BLaER1 (cell line): Measurements from ENCODE around the gene NTMT2.

Experiments
- H3K27ac ChIP-seq: shearing (Covaris generic); formaldehyde crosslinking; 2 replicates; pipeline ENCODE4 v1.8.1; 2022
- H3K27me3 ChIP-seq: shearing (Covaris generic); formaldehyde crosslinking; 2 replicates; pipeline ENCODE4 v1.8.1; 2022
- H3K36me3 ChIP-seq: shearing (Covaris generic); formaldehyde crosslinking; 2 replicates; pipeline ENCODE4 v1.8.1; 2022
- H3K4me1 ChIP-seq: shearing (Covaris generic); formaldehyde crosslinking; 2 replicates; pipeline ENCODE4 v1.8.1; 2022
- H3K4me2 ChIP-seq: shearing (Covaris generic); formaldehyde crosslinking; 2 replicates; pipeline ENCODE4 v1.8.1; 2022
- H3K4me3 ChIP-seq: shearing (Covaris generic); formaldehyde crosslinking; 2 replicates; pipeline ENCODE4 v1.8.1; 2022
- H3K9ac ChIP-seq: shearing (Covaris generic); formaldehyde crosslinking; 2 replicates; pipeline ENCODE4 v1.8.1; 2022
- H3K9me3 ChIP-seq: shearing (Covaris generic); formaldehyde crosslinking; 2 replicates; pipeline ENCODE4 v1.8.1; 2022
- H4K20me1 ChIP-seq: shearing (Covaris generic); formaldehyde crosslinking; 2 replicates; pipeline ENCODE4 v1.8.1; 2022
- Cebpa-rat ChIP-seq: shearing (Covaris generic); IDR thresholded peaks from 2 replicates; pipeline ENCODE4 v1.8.1; 2022

The NTMT2 gene

GRCh38 chr1:170131984-170132383, 13.8 kb upstream of the NTMT2 start:
- H3K4me2 ChIP-seq: no peak overlapping the region
- TF ChIP-seq Cebpa-rat: no peak
- H3K27ac ChIP-seq: no peak overlapping the region
- no peaks in the 10 kb centered on the region for H4K20me1 ChIP-seq
- no peak overlapping the region for H3K4me3 ChIP-seq
- H3K4me1 ChIP-seq: no peaks in the 10 kb centered on the region
- H3K36me3 ChIP-seq: no peaks in the 10 kb centered on the region
- no peak overlapping the region for H3K9ac ChIP-seq
- no peaks in the 10 kb centered on the region for H3K9me3 ChIP-seq
- H3K27me3 ChIP-seq: no peaks in the 10 kb centered on the region

- Histone ChIP-seq H3K9ac (no peak overlapping the region), H3K4me2 (no peak overlapping the region), H3K9me3 (no peaks in the 10 kb centered on the region), H3K27ac (no peak overlapping the region), H3K36me3 (no peaks in the 10 kb centered on the region), H3K4me1 (no peaks in the 10 kb centered on the region), H3K4me3 (no peak overlapping the region), H3K27me3 (no peaks in the 10 kb centered on the region), H4K20me1 (no peaks in the 10 kb centered on the region)
- TF ChIP-seq Cebpa-rat: no peak
Observed at GRCh38 chr1:170133766-170134495, 11.8 kb upstream of the NTMT2 start.

GRCh38 chr1:170134521-170134920, 11.2 kb upstream of the NTMT2 start:
- Histone ChIP-seq H3K27ac (no peak overlapping the region), H3K4me3 (no peak overlapping the region)

GRCh38 chr1:170140371-170140770, 5.4 kb upstream of the NTMT2 start:
- Histone ChIP-seq H3K36me3 (no peaks in the 10 kb centered on the region), H3K4me3 (no peak overlapping the region), H3K4me1 (no peaks in the 10 kb centered on the region), H4K20me1 (no peaks in the 10 kb centered on the region), H3K9ac (no peak overlapping the region), H3K27ac (no peak overlapping the region), H3K4me2 (no peak overlapping the region), H3K27me3 (no peaks in the 10 kb centered on the region), H3K9me3 (no peaks in the 10 kb centered on the region; the same call in 1 of the 2 replicates)
- no peak for TF ChIP-seq Cebpa-rat

More at GRCh38 chr1:170134521-170134920, 11.2 kb upstream of the NTMT2 start:
- no peak for TF ChIP-seq Cebpa-rat
- Histone ChIP-seq H3K27me3 (no peaks in the 10 kb centered on the region), H3K36me3 (no peaks in the 10 kb centered on the region), H3K4me1 (no peaks in the 10 kb centered on the region), H4K20me1 (no peaks in the 10 kb centered on the region), H3K9me3 (no peaks in the 10 kb centered on the region), H3K9ac (no peak overlapping the region), H3K4me2 (no peak overlapping the region)

- Histone ChIP-seq H3K4me3 (no peak overlapping the region), H3K27ac (no peak overlapping the region), H3K4me1 (peaks cover 11% of the 10 kb centered on the region), H3K9ac (no peak overlapping the region), H4K20me1 (no peaks in the 10 kb centered on the region), H3K9me3 (no peaks in the 10 kb centered on the region; the same call in 1 of the 2 replicates), H3K36me3 (no peaks in the 10 kb centered on the region), H3K27me3 (no peaks in the 10 kb centered on the region), H3K4me2 (no peak overlapping the region)
- no peak for TF ChIP-seq Cebpa-rat
Observed at GRCh38 chr1:170145061-170145460, 698 bp upstream of the NTMT2 start.

- Histone ChIP-seq H3K9ac (no peak overlapping the region), H3K4me2 (no peak overlapping the region), H3K4me3 (no peak overlapping the region), H3K4me1 (peaks cover 15% of the 10 kb centered on the region), H3K9me3 (no peaks in the 10 kb centered on the region; the same call in 1 of the 2 replicates), H3K36me3 (no peaks in the 10 kb centered on the region), H3K27me3 (no peaks in the 10 kb centered on the region), H3K27ac (no peak overlapping the region), H4K20me1 (no peaks in the 10 kb centered on the region)
- no peak for TF ChIP-seq Cebpa-rat
Observed at GRCh38 chr1:170146720-170147263, 1.0 kb downstream of the NTMT2 start.

GRCh38 chr1:170149241-170149640, 3.5 kb downstream of the NTMT2 start:
- Histone ChIP-seq H4K20me1 (no peaks in the 10 kb centered on the region), H3K27ac (no peak overlapping the region), H3K4me3 (no peak overlapping the region), H3K4me2 (peak overlapping the region; percentile 54; the same call in 1 of the 2 replicates), H3K9me3 (peaks cover 13% of the 10 kb centered on the region), H3K36me3 (no peaks in the 10 kb centered on the region), H3K4me1 (peaks cover 15% of the 10 kb centered on the region), H3K27me3 (no peaks in the 10 kb centered on the region), H3K9ac (no peak overlapping the region)
- TF ChIP-seq Cebpa-rat: no peak

- TF ChIP-seq Cebpa-rat: no peak
- Histone ChIP-seq H3K4me2 (peak overlapping the region; percentile 54), H3K4me3 (no peak overlapping the region), H3K27me3 (no peaks in the 10 kb centered on the region), H3K27ac (no peak overlapping the region), H3K36me3 (no peaks in the 10 kb centered on the region), H3K9me3 (peaks cover 14% of the 10 kb centered on the region), H3K4me1 (peaks cover 15% of the 10 kb centered on the region), H4K20me1 (no peaks in the 10 kb centered on the region), H3K9ac (no peak overlapping the region)
Observed at GRCh38 chr1:170150016-170150415, 4.3 kb downstream of the NTMT2 start.

GRCh38 chr1:170150921-170151320, 5.2 kb downstream of the NTMT2 start:
- Histone ChIP-seq H3K4me1 (peaks cover 15% of the 10 kb centered on the region), H3K27ac (no peak overlapping the region), H3K27me3 (no peaks in the 10 kb centered on the region), H3K9me3 (peaks cover 14% of the 10 kb centered on the region), H3K4me2 (no peak overlapping the region), H3K36me3 (no peaks in the 10 kb centered on the region), H3K9ac (no peak overlapping the region), H3K4me3 (no peak overlapping the region), H4K20me1 (no peaks in the 10 kb centered on the region)
- TF ChIP-seq Cebpa-rat: no peak

- H3K27me3 ChIP-seq: no peaks in the 10 kb centered on the region
- H3K27ac ChIP-seq: no peak overlapping the region
- no peak for TF ChIP-seq Cebpa-rat
- peaks cover 15% of the 10 kb centered on the region for H3K4me1 ChIP-seq
- no peaks in the 10 kb centered on the region for H3K36me3 ChIP-seq
- no peaks in the 10 kb centered on the region for H4K20me1 ChIP-seq
- no peak overlapping the region for H3K4me2 ChIP-seq
- no peak overlapping the region for H3K9ac ChIP-seq
- no peak overlapping the region for H3K4me3 ChIP-seq
- H3K9me3 ChIP-seq: peaks cover 14% of the 10 kb centered on the region
Observed at GRCh38 chr1:170153417-170153816, 7.7 kb downstream of the NTMT2 start.
